ENCODE data around the gene ATXN1.

GRCh38 chr6:16504609-16505008, 256.7 kb downstream of the ATXN1 start:
- no peak for TF ChIP-seq CTCF (conservative IDR thresholded peaks at IDR 0.05; ENCODE audit: low read length)
- no peak for TF ChIP-seq EZH2phosphoT487 (IDR thresholded peaks at IDR 0.05; ENCODE audit: borderline replicate concordance)

Measured in Loucy (cell line).